GM23338 (cell line): ENCODE data around the gene CASK.

Source experiments
- CREB1 ChIP-seq: fragments of 250-450 bp; sonication (Bioruptor Pico); IDR thresholded peaks from 2 replicates; pipeline ENCODE4 v1.5.0; 2020; ENCODE audit warnings: low read depth, mild to moderate bottlenecking, moderate library complexity
- CTCF ChIP-seq, 2 experiments: fragments of 200-600 bp in 1 of 2; sonication (generic) in 1 of 2; conservative IDR thresholded peaks; 2 replicates each; pipeline versions ENCODE4 v1.5.1 to v1.6.1; 2016 to 2017; ENCODE audit warnings: antibody characterized with exemption in 2 of 2, low read depth in 2 of 2, mild to moderate bottlenecking in 2 of 2, moderate library complexity in 1 of 2
- ETS1 ChIP-seq: IDR thresholded peaks from 2 replicates; pipeline ENCODE4 v1.6.1; 2016; ENCODE audit warnings: antibody characterized with exemption
- EZH2 ChIP-seq: fragments of 200-600 bp; sonication (generic); IDR thresholded peaks from one replicate; pipeline ENCODE4 v1.8.0; 2017; ENCODE audit warnings: antibody characterized with exemption, mild to moderate bottlenecking, low read depth; ENCODE audit not compliant: unreplicated experiment
- EZH2phosphoT487 ChIP-seq: fragments of 200-600 bp; sonication (generic); IDR thresholded peaks from one replicate; pipeline ENCODE4 v1.8.1; 2018; ENCODE audit warnings: antibody characterized with exemption; ENCODE audit not compliant: unreplicated experiment
- JUNB ChIP-seq: IDR thresholded peaks from one replicate; pipeline ENCODE4 v1.6.1; 2016; ENCODE audit warnings: antibody characterized with exemption; ENCODE audit not compliant: unreplicated experiment
- NANOG ChIP-seq: IDR thresholded peaks from 2 replicates; pipeline ENCODE4 v1.6.1; 2016; ENCODE audit warnings: antibody characterized with exemption, borderline replicate concordance
- POLR2AphosphoS5 ChIP-seq: IDR thresholded peaks from 2 replicates; pipeline ENCODE4 v1.6.1; 2016; ENCODE audit warnings: antibody characterized with exemption, low read depth
- REST ChIP-seq: IDR thresholded peaks from one replicate; pipeline ENCODE4 v1.6.1; 2018; ENCODE audit warnings: antibody characterized with exemption; ENCODE audit not compliant: unreplicated experiment
- ZNF114 ChIP-seq: fragments of 250-450 bp; sonication (Bioruptor Pico); IDR thresholded peaks from 2 replicates; pipeline ENCODE4 v1.5.0; 2020; ENCODE audit warnings: mild to moderate bottlenecking, moderate library complexity
- ZNF331 ChIP-seq: fragments of 250-450 bp; sonication (Bioruptor Pico); IDR thresholded peaks from 2 replicates; pipeline ENCODE4 v1.5.0; 2020; ENCODE audit warnings: low read depth, mild to moderate bottlenecking, moderate library complexity

GRCh38 chrX:41480508-41481260 lies 442.7 kb downstream of the CASK start:
- TF ChIP-seq CTCF (conservative IDR thresholded peaks at IDR 0.05; ENCODE audit: low read depth in 2 of 2) (no peak), REST (no peak), EZH2 (no peak), EZH2phosphoT487 (no peak), POLR2AphosphoS5 (no peak), ZNF114 (CRISPR knock-in tag) (no peak), ETS1 (no peak), ZNF331 (CRISPR knock-in tag) (no peak), JUNB (no peak), CREB1 (CRISPR knock-in tag) (no peak), NANOG (no peak)
